CD4-positive, alpha-beta T cell treated with Interleukin-4 for 4 hours (primary cell): Measurements from ENCODE around the gene MGAT5.

Source experiments
- DNase-seq: peaks from one replicate; pipeline ENCODE4 v3.0.0-alpha.2; 2020

Gene MGAT5

GRCh38 chr2:134370655-134371445 is 117.0 kb downstream of the MGAT5 start:
- DNase-seq: no peak

- no peak for DNase-seq
Observed at GRCh38 chr2:134372141-134372540, 118.3 kb downstream of the MGAT5 start.

- DNase-seq: no peak
Observed at GRCh38 chr2:134372611-134373131, 118.8 kb downstream of the MGAT5 start.

- DNase-seq: no peak
Observed at GRCh38 chr2:134375935-134376334, 122.1 kb downstream of the MGAT5 start.

- DNase-seq: no peak
Observed at GRCh38 chr2:134377730-134378129, 123.9 kb downstream of the MGAT5 start.

- no peak for DNase-seq
Observed at GRCh38 chr2:134379293-134379692, 125.4 kb downstream of the MGAT5 start.

GRCh38 chr2:134379722-134380121 is 125.8 kb downstream of the MGAT5 start:
- DNase-seq: no peak

- no peak for DNase-seq
Observed at GRCh38 chr2:134381141-134381540, 127.3 kb downstream of the MGAT5 start.

- DNase-seq: no peak
Observed at GRCh38 chr2:134384131-134384530, 130.3 kb downstream of the MGAT5 start.

- DNase-seq: no peak
Observed at GRCh38 chr2:134385195-134385594, 131.3 kb downstream of the MGAT5 start.

GRCh38 chr2:134386310-134386709 is 132.4 kb downstream of the MGAT5 start:
- no peak for DNase-seq

GRCh38 chr2:134389381-134389780 is 135.5 kb downstream of the MGAT5 start:
- DNase-seq: no peak

- DNase-seq: peak; percentile 18
Observed at GRCh38 chr2:134391751-134392160, 137.9 kb downstream of the MGAT5 start.

- no peak for DNase-seq
Observed at GRCh38 chr2:134392442-134393074, 138.7 kb downstream of the MGAT5 start.

- no peak for DNase-seq
Observed at GRCh38 chr2:134393075-134393461, 139.2 kb downstream of the MGAT5 start.

GRCh38 chr2:134395779-134396178 is 141.9 kb downstream of the MGAT5 start:
- DNase-seq: no peak

GRCh38 chr2:134396493-134396892 is 142.6 kb downstream of the MGAT5 start:
- no peak for DNase-seq

GRCh38 chr2:134397146-134397896 is 143.4 kb downstream of the MGAT5 start:
- DNase-seq: no peak

- no peak for DNase-seq
Observed at GRCh38 chr2:134398300-134398699, 144.4 kb downstream of the MGAT5 start.

GRCh38 chr2:134399096-134399495 is 145.2 kb downstream of the MGAT5 start:
- DNase-seq: no peak

- no peak for DNase-seq
Observed at GRCh38 chr2:134401081-134401497, 147.2 kb downstream of the MGAT5 start.

GRCh38 chr2:134401789-134402188 is 147.9 kb downstream of the MGAT5 start:
- no peak for DNase-seq

- no peak for DNase-seq
Observed at GRCh38 chr2:134402410-134402809, 148.5 kb downstream of the MGAT5 start.
